C4-2B (cell line): Measurements from ENCODE around the gene IQCE.

Experiments used
- H3K27ac ChIP-seq: fragments of 450-650 bp; 2 replicates; pipeline ENCODE4 v1.5.1; 2017
- CTCF ChIP-seq: fragments of 450-650 bp; conservative IDR thresholded peaks from 2 replicates; pipeline ENCODE4 v1.5.1; 2017; ENCODE audit warnings: mild to moderate bottlenecking
- ZFX ChIP-seq: fragments of 450-650 bp; IDR thresholded peaks from 2 replicates; pipeline ENCODE4 v1.6.1; 2017

Gene IQCE

DNA sequence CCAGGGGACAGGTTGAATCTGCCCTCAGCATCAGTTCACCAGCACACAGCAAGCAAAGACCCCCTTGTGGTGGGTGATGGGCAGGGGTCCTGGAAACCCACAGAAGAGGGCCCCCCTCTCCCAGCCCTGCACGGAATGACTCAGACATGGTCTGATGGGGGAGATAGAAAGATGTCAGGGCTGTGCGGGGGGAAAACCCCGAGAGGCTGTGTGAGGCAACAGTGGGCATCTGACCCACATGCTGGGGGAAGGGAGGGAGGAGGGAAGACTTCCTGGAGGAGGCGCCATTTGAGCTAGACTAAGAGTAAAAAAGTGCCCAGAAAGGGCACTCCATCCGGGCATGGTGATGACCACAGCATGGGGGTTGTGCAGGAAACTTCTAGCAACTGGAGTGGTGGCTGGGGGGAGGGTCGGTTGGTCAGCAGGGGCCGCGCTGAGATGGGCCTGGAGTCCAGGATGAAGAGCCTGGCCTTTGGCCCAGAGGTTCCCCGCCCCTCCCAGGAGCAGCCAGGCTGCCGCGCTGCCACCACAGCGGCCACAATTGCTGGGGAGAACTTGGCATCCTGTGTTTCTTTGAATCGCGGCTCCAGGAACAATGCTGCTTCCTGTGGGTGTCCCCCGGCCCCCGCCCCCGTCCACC, 36.7 kb upstream of the IQCE start:
- no peak for TF ChIP-seq ZFX
- TF ChIP-seq CTCF = no peak
- H3K27ac ChIP-seq = peak overlapping the region; percentile 99

DNA sequence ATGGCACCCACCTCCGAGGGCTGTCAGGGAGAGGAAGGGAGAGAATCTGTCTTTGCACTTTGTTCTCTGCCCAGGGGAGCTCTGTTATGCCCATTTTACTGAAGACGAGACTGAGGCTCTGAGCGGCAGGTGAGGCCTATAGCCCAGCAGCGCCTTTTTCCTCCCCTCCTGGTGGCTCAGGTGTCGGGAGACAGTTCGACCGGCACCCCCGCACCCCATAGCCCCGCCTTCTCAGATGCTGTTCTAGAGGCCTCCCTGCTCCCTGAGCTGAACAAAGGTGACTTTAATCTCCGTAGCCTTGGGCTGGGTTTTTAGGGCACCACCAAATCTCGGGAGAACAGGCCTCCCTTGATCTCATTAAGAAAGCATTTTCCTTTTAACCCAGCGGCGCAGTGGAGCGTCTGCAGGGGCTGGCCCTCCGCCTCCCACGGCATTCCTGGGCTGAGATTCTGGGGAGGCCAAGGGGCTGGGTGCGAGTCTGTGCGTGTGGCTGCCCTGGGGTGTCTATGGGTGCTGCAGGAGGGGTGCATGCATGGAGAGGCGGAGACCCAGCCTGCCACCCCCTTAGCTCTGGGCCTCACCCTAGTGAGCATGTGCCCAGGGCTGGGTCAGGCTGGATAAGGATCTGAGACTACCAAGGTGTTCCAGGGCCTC, 35.9 kb upstream of the IQCE start:
- no peak for TF ChIP-seq ZFX
- TF ChIP-seq CTCF = no peak
- H3K27ac ChIP-seq = peak overlapping the region; percentile 99

DNA sequence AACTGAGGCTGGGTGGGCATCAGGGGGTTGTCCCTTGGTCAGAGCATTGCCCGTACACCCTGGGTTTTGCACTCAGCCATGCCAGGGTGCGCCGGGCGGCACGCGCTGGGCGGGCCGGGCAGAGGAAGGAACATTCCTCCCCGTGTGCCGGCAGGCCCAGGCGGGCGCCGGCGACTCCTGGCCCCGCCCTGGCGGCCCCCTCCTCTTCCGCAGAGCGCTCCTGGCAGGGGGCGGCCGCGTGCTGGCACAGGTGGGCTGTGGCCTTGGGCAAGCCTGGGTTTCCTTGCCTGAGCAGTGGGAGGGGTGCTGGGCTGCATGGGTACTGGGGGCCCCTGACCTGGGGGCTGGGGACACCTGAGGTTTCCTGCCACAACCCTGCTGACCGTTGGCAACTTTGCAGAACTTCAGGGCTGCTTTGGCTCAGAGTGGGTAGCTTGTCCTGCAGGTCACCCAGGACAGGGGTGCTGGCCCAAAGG, 35.3 kb upstream of the IQCE start:
- TF ChIP-seq ZFX (peak; percentile 56; the same call in 1 of the 2 replicates), CTCF (no peak)
- peak overlapping the region; percentile 99 for H3K27ac ChIP-seq

DNA sequence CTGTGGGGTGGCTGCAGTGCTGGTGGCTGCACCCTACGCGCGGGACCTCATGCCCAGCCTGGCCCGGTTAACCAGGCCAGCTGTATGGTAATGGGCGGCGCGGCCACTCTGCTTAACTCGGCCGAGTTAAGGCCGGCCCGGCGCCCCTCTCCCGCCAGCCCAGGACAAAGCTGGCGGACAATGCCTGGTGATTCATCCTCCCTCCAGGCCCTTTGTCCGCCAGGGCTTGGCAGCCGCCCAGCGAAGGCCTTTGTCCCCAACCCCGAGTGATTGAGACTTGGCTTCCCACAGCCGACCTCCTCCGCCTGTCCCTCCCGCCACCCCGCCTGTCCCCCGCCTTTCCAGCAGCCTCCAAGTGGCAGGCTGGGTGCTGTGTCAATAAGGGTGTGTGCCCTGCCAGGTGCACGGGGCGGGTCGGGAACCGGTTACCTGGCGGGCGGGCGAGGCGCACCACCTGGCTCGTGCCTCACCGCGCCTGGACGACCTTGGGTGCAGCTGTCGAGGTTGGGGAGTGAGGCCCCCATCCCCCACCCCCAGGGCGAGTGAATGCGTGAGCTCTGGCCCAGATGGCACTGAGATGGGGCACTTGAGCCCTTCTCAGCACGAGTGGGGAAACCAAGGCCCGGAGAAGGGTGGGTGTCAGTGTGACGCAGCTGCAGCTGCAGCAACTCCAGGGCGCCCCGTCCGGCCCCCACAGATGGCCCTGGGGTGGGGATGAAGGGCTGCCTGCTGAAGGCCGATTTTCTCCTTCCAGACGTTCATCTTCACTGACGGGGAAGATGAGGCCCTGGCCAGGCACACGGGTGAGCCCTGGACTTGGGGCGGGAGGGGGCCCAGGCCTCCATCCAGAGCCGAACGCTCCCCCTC, 34.6 kb upstream of the IQCE start:
- peak overlapping the region; percentile 99 for H3K27ac ChIP-seq

DNA sequence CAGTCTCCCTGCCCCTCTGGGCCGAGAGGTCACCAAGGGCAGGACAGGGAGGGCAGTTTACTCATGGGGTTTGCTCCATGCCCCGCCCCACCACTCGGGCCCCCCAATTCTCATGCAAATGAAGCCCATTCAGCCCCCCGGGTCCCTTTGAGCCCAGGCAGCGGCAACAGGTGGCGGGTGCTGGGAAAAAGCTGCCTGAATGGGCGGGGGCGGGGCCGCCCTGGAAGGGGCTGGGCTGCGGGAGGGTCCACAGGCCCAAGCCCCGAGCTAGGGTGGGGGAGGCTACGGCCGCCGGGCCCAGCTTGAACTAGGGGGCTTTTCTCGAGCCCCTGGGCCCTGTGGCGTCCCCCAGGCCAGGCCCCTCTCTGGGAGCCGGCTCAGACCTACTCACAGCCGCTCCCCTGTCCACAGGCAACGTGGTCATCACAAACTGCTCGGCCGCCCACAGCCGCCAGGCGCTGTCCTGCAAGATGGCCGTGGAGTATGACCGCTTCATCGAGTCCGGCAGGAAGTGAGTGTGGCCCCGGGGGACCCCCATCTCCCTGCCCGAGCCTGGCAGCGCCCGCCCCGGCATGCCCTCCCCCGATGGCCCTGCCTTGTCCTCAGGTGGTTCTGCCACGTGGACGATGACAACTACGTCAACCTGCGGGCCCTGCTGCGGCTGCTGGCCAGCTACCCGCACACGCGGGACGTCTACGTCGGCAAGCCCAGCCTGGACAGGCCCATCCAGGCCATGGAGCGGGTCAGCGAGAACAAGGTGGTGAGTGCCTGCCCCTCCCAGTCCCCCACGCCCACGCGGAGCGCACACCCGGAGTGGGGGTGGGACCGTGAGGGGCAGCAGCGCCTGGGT, 33.7 kb upstream of the IQCE start:
- peak overlapping the region; percentile 99 for H3K27ac ChIP-seq
- TF ChIP-seq ZFX = no peak

More for the DNA sequence above, 34.6 kb upstream of the IQCE start:
- TF ChIP-seq CTCF (no peak), ZFX (0 out of 2 replicates have a peak, but pooled peaks have one; percentile 12)

DNA sequence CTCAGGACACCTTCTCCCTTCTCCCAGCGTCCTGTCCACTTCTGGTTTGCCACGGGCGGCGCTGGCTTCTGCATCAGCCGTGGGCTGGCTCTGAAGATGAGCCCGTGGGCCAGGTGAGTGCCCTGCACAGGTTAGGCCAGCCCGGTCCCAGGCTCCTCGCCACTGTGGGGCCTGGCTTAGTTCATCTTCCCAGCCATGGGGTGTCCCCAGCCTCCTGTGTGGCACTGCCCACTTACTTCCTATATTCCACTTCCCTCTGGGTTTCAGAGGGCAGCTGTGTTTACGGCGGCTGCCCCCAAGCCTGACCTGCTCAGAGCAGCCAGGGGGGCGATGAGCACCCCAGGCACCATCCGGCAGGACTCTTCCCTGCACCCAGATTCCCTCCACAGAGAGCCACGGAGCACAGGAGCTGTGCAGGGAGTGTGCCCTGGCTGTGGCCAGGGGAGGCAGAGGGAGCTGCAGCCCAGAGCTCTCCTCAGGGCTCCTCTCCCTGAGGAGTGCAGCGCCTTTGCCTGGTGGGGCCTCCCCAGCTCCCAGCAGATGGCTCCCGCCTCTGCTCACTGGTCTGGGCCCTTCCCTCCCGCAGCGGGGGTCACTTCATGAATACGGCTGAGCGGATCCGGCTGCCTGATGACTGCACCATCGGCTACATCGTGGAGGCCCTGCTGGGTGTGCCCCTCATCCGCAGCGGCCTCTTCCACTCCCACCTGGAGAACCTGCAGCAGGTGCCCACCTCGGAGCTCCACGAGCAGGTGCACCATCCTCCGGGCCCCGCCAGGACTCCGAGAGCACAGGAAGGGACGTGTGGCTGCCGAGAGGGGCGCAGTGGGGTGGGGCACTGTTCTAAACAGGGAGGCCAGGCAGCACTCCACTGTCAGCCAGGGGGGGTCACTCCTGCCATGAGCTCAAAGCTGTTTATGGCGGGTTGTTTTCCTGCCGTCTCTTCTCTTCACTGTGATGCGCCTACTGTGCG, 32.8 kb upstream of the IQCE start:
- H3K27ac ChIP-seq = peak overlapping the region; percentile 99; the same call in 1 of the 2 replicates

More for the DNA sequence above, 32.8 kb upstream of the IQCE start:
- no peak for TF ChIP-seq ZFX
- no peak for TF ChIP-seq CTCF
